HG03139 (cell line): ENCODE measurements around the gene IFNA2.
"Not testable (repeated sequence)": the region's sequence is repeated elsewhere in the genome, so short reads cannot be mapped to it uniquely, and the experiment has no call there.

Experiments
- ATAC-seq: cut with Tn5 transposase; IDR thresholded peaks from one replicate; pipeline ENCODE4 v1.9.1; 2021; ENCODE audit not compliant: unreplicated experiment

The IFNA2 gene

GRCh38 chr9:21385131-21385670, at the start of gene IFNA2:
IFNA2 (minus strand) TSS chr9:21385398; CDS start chr9:21385329, 69 bp downstream.
- ATAC-seq = no peak

GRCh38 chr9:21435015-21435383, 49.8 kb upstream of the IFNA2 start:
- ATAC-seq = not testable (repeated sequence)

- ATAC-seq = no peak
Measured at GRCh38 chr9:21434202-21435014, 49.2 kb upstream of the IFNA2 start.

- peak; percentile 57 for ATAC-seq
Measured at GRCh38 chr9:21432672-21433425, 47.7 kb upstream of the IFNA2 start.

- ATAC-seq = no peak
Measured at GRCh38 chr9:21429191-21429590, 44.0 kb upstream of the IFNA2 start.

GRCh38 chr9:21428235-21428634, 43.0 kb upstream of the IFNA2 start:
- no peak for ATAC-seq

- ATAC-seq = no peak
Measured at GRCh38 chr9:21415493-21416267, 30.5 kb upstream of the IFNA2 start.

GRCh38 chr9:21414220-21414940, 29.2 kb upstream of the IFNA2 start:
- ATAC-seq = no peak

GRCh38 chr9:21413624-21414023, 28.4 kb upstream of the IFNA2 start:
- ATAC-seq = no peak

- ATAC-seq = no peak
Measured at GRCh38 chr9:21413151-21413550, 28.0 kb upstream of the IFNA2 start.

GRCh38 chr9:21412107-21412506, 26.9 kb upstream of the IFNA2 start:
- no peak for ATAC-seq

GRCh38 chr9:21408817-21409216, 23.6 kb upstream of the IFNA2 start, which contains the start of gene IFNA8:
IFNA8 (plus strand) TSS chr9:21409117; CDS start chr9:21409177, 60 bp downstream.
- no peak for ATAC-seq

- ATAC-seq = no peak
Measured at GRCh38 chr9:21404146-21404545, 18.9 kb upstream of the IFNA2 start.

- no peak for ATAC-seq
Measured at GRCh38 chr9:21402386-21403251, 17.4 kb upstream of the IFNA2 start.

GRCh38 chr9:21399956-21400355, 14.8 kb upstream of the IFNA2 start:
- no peak for ATAC-seq

GRCh38 chr9:21398955-21399489, 13.8 kb upstream of the IFNA2 start:
- no peak for ATAC-seq

GRCh38 chr9:21395778-21396717, 10.8 kb upstream of the IFNA2 start:
- peak; percentile 59 for ATAC-seq

GRCh38 chr9:21392270-21392669, 7.1 kb upstream of the IFNA2 start:
- ATAC-seq = peak; percentile 80
